Measurements from ENCODE around the gene KLHL41.

KLHL41 gene

GRCh38 chr2:169504651-169505050 is 4.9 kb upstream of the KLHL41 start:
- TF ChIP-seq FOXP2 (optimal IDR thresholded peaks at IDR 0.05; ENCODE audit: borderline replicate concordance, extremely low read depth, extremely low read length, insufficient read depth) (no peak), SIN3A (IDR thresholded peaks at IDR 0.05; ENCODE audit: borderline replicate concordance, insufficient read depth, low read length) (no peak), POLR2AphosphoS5 (IDR thresholded peaks at IDR 0.05; ENCODE audit: low read depth, low read length) (no peak), TAF1 (IDR thresholded peaks at IDR 0.05; ENCODE audit: borderline replicate concordance, insufficient read depth, low read length) (no peak), REST (IDR thresholded peaks at IDR 0.05; ENCODE audit: insufficient read depth in 1 of 2, low read depth in 2 of 2, low read length in 2 of 2) (no peak)

- TF ChIP-seq REST (IDR thresholded peaks at IDR 0.05; ENCODE audit: insufficient read depth in 1 of 2, low read depth in 2 of 2, low read length in 2 of 2): no peak
- no peak for TF ChIP-seq SIN3A (IDR thresholded peaks at IDR 0.05; ENCODE audit: borderline replicate concordance, insufficient read depth, low read length)
- no peak for TF ChIP-seq FOXP2 (optimal IDR thresholded peaks at IDR 0.05; ENCODE audit: borderline replicate concordance, extremely low read depth, extremely low read length, insufficient read depth)
- TF ChIP-seq TAF1 (IDR thresholded peaks at IDR 0.05; ENCODE audit: borderline replicate concordance, insufficient read depth, low read length): no peak
- no peak for TF ChIP-seq POLR2AphosphoS5 (IDR thresholded peaks at IDR 0.05; ENCODE audit: low read depth, low read length)
Observed at GRCh38 chr2:169507698-169508097, 1.8 kb upstream of the KLHL41 start.

- TF ChIP-seq POLR2AphosphoS5 (IDR thresholded peaks at IDR 0.05; ENCODE audit: low read depth, low read length): no peak
- TF ChIP-seq TAF1 (IDR thresholded peaks at IDR 0.05; ENCODE audit: borderline replicate concordance, insufficient read depth, low read length): no peak
- no peak for TF ChIP-seq SIN3A (IDR thresholded peaks at IDR 0.05; ENCODE audit: borderline replicate concordance, insufficient read depth, low read length)
- no peak for TF ChIP-seq REST (IDR thresholded peaks at IDR 0.05; ENCODE audit: insufficient read depth in 1 of 2, low read depth in 2 of 2, low read length in 2 of 2)
- TF ChIP-seq FOXP2 (optimal IDR thresholded peaks at IDR 0.05; ENCODE audit: borderline replicate concordance, extremely low read depth, extremely low read length, insufficient read depth): no peak
Observed at GRCh38 chr2:169509955-169510354, 453 bp downstream of the KLHL41 start.

- no peak for TF ChIP-seq REST (IDR thresholded peaks at IDR 0.05; ENCODE audit: insufficient read depth in 1 of 2, low read depth in 2 of 2, low read length in 2 of 2)
- TF ChIP-seq FOXP2 (optimal IDR thresholded peaks at IDR 0.05; ENCODE audit: borderline replicate concordance, extremely low read depth, extremely low read length, insufficient read depth): no peak
- TF ChIP-seq POLR2AphosphoS5 (IDR thresholded peaks at IDR 0.05; ENCODE audit: low read depth, low read length): no peak
- TF ChIP-seq SIN3A (IDR thresholded peaks at IDR 0.05; ENCODE audit: borderline replicate concordance, insufficient read depth, low read length): no peak
- TF ChIP-seq TAF1 (IDR thresholded peaks at IDR 0.05; ENCODE audit: borderline replicate concordance, insufficient read depth, low read length): no peak
Observed at GRCh38 chr2:169510496-169510895, 994 bp downstream of the KLHL41 start.

- TF ChIP-seq REST (IDR thresholded peaks at IDR 0.05; ENCODE audit: insufficient read depth in 1 of 2, low read depth in 2 of 2, low read length in 2 of 2) (no peak), SIN3A (IDR thresholded peaks at IDR 0.05; ENCODE audit: borderline replicate concordance, insufficient read depth, low read length) (no peak), TAF1 (IDR thresholded peaks at IDR 0.05; ENCODE audit: borderline replicate concordance, insufficient read depth, low read length) (no peak), FOXP2 (optimal IDR thresholded peaks at IDR 0.05; ENCODE audit: borderline replicate concordance, extremely low read depth, extremely low read length, insufficient read depth) (no peak), POLR2AphosphoS5 (IDR thresholded peaks at IDR 0.05; ENCODE audit: low read depth, low read length) (no peak)
Observed at GRCh38 chr2:169511818-169512217, 2.3 kb downstream of the KLHL41 start.

All from PFSK-1 (cell line).